HepG2 (cell line): ENCODE measurements around the gene WNK4. TPM values are rescaled to one million over a fixed set of nuclear protein-coding genes. Genes with fewer than 3 reads are reported as not detected.

Source experiments
- ATAC-seq: fragments of 200-7000 bp; cut with Tn5 transposase; 3 replicates; pipeline ENCODE4 v1.9.1; 2020; ENCODE audit warnings: mild to moderate bottlenecking, moderate library complexity
- BruUV-seq: library from RNA; stranded (reverse); fragments of 400-500 nt; replicated peaks from 2 replicates; lab custom pipeline; 2021; lab: Mats Ljungman, UMichigan
- CTCF ChIA-PET: fragments of 300-600 bp; formaldehyde crosslinking; extraction: SDS; loops from one replicate; lab custom pipeline; 2021; ENCODE audit warnings: low total read pairs, inconsistent platforms, low intra/inter-chr PET ratio; lab: Yijun Ruan, JAX
- POLR2A ChIA-PET: fragments of 350-600 bp; sonication (Branson Sonifier 250); formaldehyde crosslinking; loops from one replicate; lab custom pipeline; 2020; ENCODE audit warnings: antibody characterized with exemption, inconsistent platforms; lab: Yijun Ruan, JAX
- DNase-seq: peaks from one replicate; pipeline ENCODE4 v3.0.0-alpha.2; 2015; ENCODE audit warnings: low spot score
- FAIRE-seq: peaks from 3 replicates; lab custom pipeline; 2011; peaks lifted over from hg19 to GRCh38; lab: Jason Lieb, UNC
- H2AFZ ChIP-seq: one replicate; pipeline ENCODE4 v1.6.1; 2011; ENCODE audit warnings: low read length, inconsistent platforms
- H3K27ac ChIP-seq: fragments of 300-600 bp; 3 replicates; pipeline ENCODE4 v1.8.0; 2011; ENCODE audit warnings: mixed run types, mild to moderate bottlenecking, mixed read lengths, low read length, inconsistent platforms; ENCODE audit not compliant: insufficient read depth; ENCODE audit errors: extremely low read length
- H3K27me3 ChIP-seq, 2 experiments: fragments of 200-600 bp in 1 of 2; 2 replicates in 1 of 2; 3 replicates in 1 of 2; pipeline versions ENCODE4 v1.6.0 to v1.8.0; 2011; ENCODE audit warnings: low read length in 2 of 2, mild to moderate bottlenecking in 2 of 2, moderate library complexity in 2 of 2, inconsistent platforms in 1 of 2; ENCODE audit not compliant: insufficient read depth in 2 of 2, control insufficient read depth in 1 of 2
- H3K36me3 ChIP-seq, 2 experiments: fragments of 200-600 bp in 1 of 2; replicated peaks in 1 of 2; 2 replicates in 1 of 2; 3 replicates in 1 of 2; pipeline versions ENCODE4 v1.5.1 to v1.8.0; 2011; ENCODE audit warnings: low read length in 2 of 2, inconsistent platforms in 1 of 2; ENCODE audit not compliant: insufficient read depth in 2 of 2, control insufficient read depth in 1 of 2
- H3K4me1 ChIP-seq: 2 replicates; pipeline ENCODE4 v1.5.1; 2012; ENCODE audit warnings: low read length, inconsistent platforms; ENCODE audit not compliant: insufficient read depth
- H3K4me2 ChIP-seq: 2 replicates; pipeline ENCODE4 v1.6.0; 2011; ENCODE audit warnings: low read depth, low read length, inconsistent platforms
- H3K4me3 ChIP-seq, 3 experiments: fragments of 200-600 bp in 1 of 3; sonication (generic), shearing (Covaris generic) in 1 of 3; replicated peaks in 1 of 3; 2 replicates each; pipeline ENCODE4 v1.5.1; 2011 to 2016; ENCODE audit warnings: low read length in 3 of 3, inconsistent platforms in 2 of 3, low read depth in 2 of 3, mild to moderate bottlenecking in 2 of 3, control low read depth in 1 of 3, mixed read lengths in 1 of 3; ENCODE audit not compliant: insufficient read depth in 1 of 3
- H3K79me2 ChIP-seq: one replicate; pipeline ENCODE4 v1.6.1; 2011; ENCODE audit warnings: low read length, inconsistent platforms; ENCODE audit not compliant: insufficient read depth
- H3K9ac ChIP-seq: 2 replicates; pipeline ENCODE4 v1.6.0; 2011; ENCODE audit warnings: mild to moderate bottlenecking, low read depth, low read length, inconsistent platforms; ENCODE audit not compliant: insufficient read depth
- H3K9me3 ChIP-seq: 2 replicates; pipeline ENCODE4 v1.5.1; 2012; ENCODE audit warnings: mild to moderate bottlenecking, low read length
- H4K20me1 ChIP-seq: 2 replicates; pipeline ENCODE4 v1.6.0; 2011; ENCODE audit warnings: inconsistent platforms, mild to moderate bottlenecking, low read length, moderate library complexity; ENCODE audit not compliant: insufficient read depth
- CC2D1A ChIP-seq: sonication (generic); formaldehyde crosslinking; IDR thresholded peaks from 2 replicates; pipeline ENCODE4 v1.8.1; 2023; ENCODE audit warnings: mild to moderate bottlenecking, missing genetic modification reagents
- DNMT3B ChIP-seq: conservative IDR thresholded peaks from 2 replicates; pipeline ENCODE4 v1.6.1; 2016; ENCODE audit warnings: missing biosample characterization, control low read depth
- FLYWCH1 ChIP-seq: sonication (generic); formaldehyde crosslinking; IDR thresholded peaks from 2 replicates; pipeline ENCODE4 v1.8.1; 2023; ENCODE audit warnings: mild to moderate bottlenecking, missing genetic modification reagents
- GATAD2A ChIP-seq: IDR thresholded peaks from 2 replicates; pipeline ENCODE4 v1.6.1; 2016
- KAT2B ChIP-seq: fragments of 150-350 bp; IDR thresholded peaks from 2 replicates; pipeline ENCODE4 v1.6.1; 2014; ENCODE audit warnings: low read depth, low read length, borderline replicate concordance
- KDM4B ChIP-seq: sonication (generic); formaldehyde crosslinking; IDR thresholded peaks from 2 replicates; pipeline ENCODE4 v1.4.0; 2020; ENCODE audit warnings: missing genetic modification reagents
- KDM5A ChIP-seq: fragments of 200-600 bp; sonication (generic); IDR thresholded peaks from 2 replicates; pipeline ENCODE4 v1.7.0; 2018; ENCODE audit warnings: antibody characterized with exemption, mild to moderate bottlenecking, low read length, borderline replicate concordance
- MAZ ChIP-seq, 2 experiments: sonication (generic) in 1 of 2; formaldehyde crosslinking in 1 of 2; IDR thresholded peaks; 2 replicates each; pipeline versions ENCODE4 v1.5.0 to v1.6.1; 2012 to 2020; ENCODE audit warnings: low read depth in 2 of 2, mild to moderate bottlenecking in 2 of 2, borderline replicate concordance in 1 of 2, improper control_type of control experiment in 1 of 2, low read length in 1 of 2, missing genetic modification reagents in 1 of 2, moderate library complexity in 1 of 2
- NFKB2 ChIP-seq: sonication (generic); formaldehyde crosslinking; IDR thresholded peaks from 2 replicates; pipeline ENCODE4 v1.4.0; 2020; ENCODE audit warnings: missing genetic modification reagents, borderline replicate concordance
- NPAS2 ChIP-seq: sonication (generic); formaldehyde crosslinking; IDR thresholded peaks from 2 replicates; pipeline ENCODE4 v1.8.0; 2022; ENCODE audit warnings: mild to moderate bottlenecking, missing genetic modification reagents, borderline replicate concordance
- SRSF1 ChIP-seq: fragments of 200-400 bp; formaldehyde crosslinking; optimal IDR thresholded peaks from 2 replicates; pipeline ENCODE3; 2017; ENCODE audit warnings: mild to moderate bottlenecking, low read depth, low read length, moderate library complexity
- SSRP1 ChIP-seq: IDR thresholded peaks from 2 replicates; pipeline ENCODE4 v1.6.1; 2016; ENCODE audit warnings: control low read depth
- STAG1 ChIP-seq: sonication (generic); formaldehyde crosslinking; IDR thresholded peaks from 2 replicates; pipeline ENCODE4 v1.4.0; 2020; ENCODE audit warnings: missing genetic modification reagents
- TOPORS ChIP-seq: sonication (generic); formaldehyde crosslinking; IDR thresholded peaks from 2 replicates; pipeline ENCODE4 v1.8.0; 2023; ENCODE audit warnings: mild to moderate bottlenecking, missing genetic modification reagents
- YEATS2 ChIP-seq: sonication (generic); formaldehyde crosslinking; IDR thresholded peaks from 2 replicates; pipeline ENCODE4 v1.4.0; 2020; ENCODE audit warnings: missing genetic modification reagents, borderline replicate concordance
- ZFP36L2 ChIP-seq: sonication (generic); formaldehyde crosslinking; IDR thresholded peaks from 2 replicates; pipeline ENCODE4 v1.4.0; 2020; ENCODE audit warnings: missing genetic modification reagents
- ZNF280B ChIP-seq: sonication (generic); formaldehyde crosslinking; IDR thresholded peaks from 2 replicates; pipeline ENCODE4 v1.5.0; 2020; ENCODE audit warnings: missing genetic modification reagents, mild to moderate bottlenecking, borderline replicate concordance
- ZNF547 ChIP-seq: sonication (generic); formaldehyde crosslinking; IDR thresholded peaks from 2 replicates; pipeline ENCODE4 v1.5.1; 2020; ENCODE audit warnings: mild to moderate bottlenecking, missing genetic modification reagents
- ZSCAN22 ChIP-seq: sonication (generic); formaldehyde crosslinking; IDR thresholded peaks from 2 replicates; pipeline ENCODE4 v1.4.0; 2020; ENCODE audit warnings: mild to moderate bottlenecking, missing genetic modification reagents
- WGBS: methylation state at CpG from one replicate; pipeline ENCODE4 v1.1.6; 2017; ENCODE audit warnings: low lambda C conversion rate; 5-methylcytosine and 5-hydroxymethylcytosine counted together
- in situ Hi-C: cut with HindIII; loops from 2 replicates; pipeline ENCODE4 v1.10.0; 2017; ENCODE audit warnings: low pct_unique_long_range_greater_than_20kb; ENCODE audit not compliant: extremely low pct_ligation_motif_present
- intact Hi-C: fragments of 100-400 bp; cut with micrococcal nuclease; formaldehyde crosslinking; loops from one replicate; pipeline ENCODE4 v1.10.0; 2022; ENCODE audit not compliant: unreplicated experiment
- polyA plus RNA-seq, 8 experiments: library from polyadenylated mRNA; depleted of rRNA in 3 of 8; stranded (reverse) in 7 of 8; unstranded in 1 of 8; fragments of >200 nt; fragmentation: Illumina TruSeq in 4 of 8; extraction: Trizol in 4 of 8; gene quantifications; 2 replicates each; pipeline versions ENCODE4 v1.2.1 to v1.2.3, GENCODE V29; 2011 to 2016; ENCODE audit warnings: low read depth in 4 of 8, missing spikeins in 1 of 8, mixed read lengths in 1 of 8; ENCODE audit not compliant: insufficient read depth in 1 of 8
- total RNA-seq, 5 experiments: library from RNA; depleted of rRNA; stranded (reverse); fragments of >200 nt; fragmentation: Illumina TruSeq; extraction: Trizol; gene quantifications; 2 replicates each; pipeline ENCODE4 v1.2.3, GENCODE V29; 2016; ENCODE audit warnings: low read depth in 1 of 5
- TF ChIP-seq, protein P1 (sequence below): sonication (generic); formaldehyde crosslinking; IDR thresholded peaks from 2 replicates; pipeline ENCODE4 v1.5.1; 2020; ENCODE audit warnings: missing genetic modification reagents, mild to moderate bottlenecking, borderline replicate concordance
- TF ChIP-seq, protein P2 (sequence below): IDR thresholded peaks from 2 replicates; pipeline ENCODE4 v1.6.1; 2016; ENCODE audit warnings: mild to moderate bottlenecking

The WNK4 gene
- total and polyA plus RNA-seq, 2 of the 13 experiments (the other 11 are each of a cell fraction or from before 2014, with no cell fraction given): 2.7 to 13.7 TPM

GRCh38 chr17:42782166-42783061 lies 2.0 kb downstream of the WNK4 start:
- Histone ChIP-seq H3K79me2 (peaks cover 26% of the 10 kb centered on the region), H2AFZ (no peak overlapping the region), H3K27ac (no peak overlapping the region), H3K9ac (peak overlapping the region; percentile 95), H3K27me3 (no peaks in the 10 kb centered on the region; a peak in 1 of 5 replicates), H3K4me2 (peak overlapping the region; percentile 99), H4K20me1 (peaks cover 4% of the 10 kb centered on the region; the same call in 1 of the 2 replicates), H3K36me3 (peaks cover 24 to 35% of the 10 kb centered on the region in 2 experiments; a peak in 4 of 5 replicates), H3K4me1 (peaks cover 44% of the 10 kb centered on the region), H3K9me3 (no peaks in the 10 kb centered on the region), H3K4me3 (peak overlapping the region; percentile 87 to 99 (median 92))
- in situ Hi-C loops: no loop called here
- ATAC-seq (peak; percentile 7), DNase-seq (peak; percentile 52), FAIRE-seq (no peak)
- 69% methylated on average over 28 of the region's 29 CpGs for WGBS
- intact Hi-C loops: no loop called here
- CTCF ChIA-PET: no interaction called here
- BruUV-seq: no TSS peak
- POLR2A ChIA-PET: interaction anchor here (0.9 to 8.4 kb wide), 10 partner anchors 9 to 216 kb away, joined by 3 to 278 read pairs (median 24); partner anchors contain the start of genes BECN1, CNTD1, COA3 and PSME3
- TF ChIP-seq NPAS2 (CRISPR knock-in tag) (no peak), SSRP1 (CRISPR knock-in tag) (no peak), KAT2B (no peak), DNMT3B (CRISPR knock-in tag) (no peak), CC2D1A (CRISPR knock-in tag) (no peak), ZNF547 (CRISPR knock-in tag) (0 out of 2 replicates have a peak, but pooled peaks have one; percentile 46), TOPORS (CRISPR knock-in tag) (no peak), GATAD2A (CRISPR knock-in tag) (no peak), KDM4B (CRISPR knock-in tag) (no peak), MAZ (IDR thresholded peaks at IDR 0.05; ENCODE audit: borderline replicate concordance, low read depth, low read length) (no peak), MAZ (CRISPR knock-in tag; IDR thresholded peaks at IDR 0.05; ENCODE audit: low read depth) (peak; percentile 62; the same call in 1 of the 2 replicates), KDM5A (no peak), ZSCAN22 (CRISPR knock-in tag) (no peak), SRSF1 (peak; percentile 76), ZNF280B (CRISPR knock-in tag) (no peak), NFKB2 (CRISPR knock-in tag) (peak; percentile 38; the same call in 1 of the 2 replicates), FLYWCH1 (CRISPR knock-in tag) (no peak), ZFP36L2 (CRISPR knock-in tag) (no peak), YEATS2 (CRISPR knock-in tag) (no peak), STAG1 (CRISPR knock-in tag) (no peak)
- TF ChIP-seq, protein P1, sequence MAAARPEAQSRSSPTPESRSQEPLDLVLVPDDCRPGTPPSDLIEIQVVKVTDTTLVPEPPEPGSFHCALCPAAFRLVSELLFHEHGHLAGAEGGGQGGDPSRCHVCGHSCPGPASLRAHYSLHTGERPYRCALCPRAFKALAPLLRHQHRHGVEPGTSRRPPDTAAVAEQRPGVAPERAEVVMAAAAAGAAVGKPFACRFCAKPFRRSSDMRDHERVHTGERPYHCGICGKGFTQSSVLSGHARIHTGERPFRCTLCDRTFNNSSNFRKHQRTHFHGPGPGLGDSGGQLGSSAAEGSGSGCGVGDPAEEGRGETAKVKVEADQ (CRISPR knock-in tag): no peak
- TF ChIP-seq, protein P2, sequence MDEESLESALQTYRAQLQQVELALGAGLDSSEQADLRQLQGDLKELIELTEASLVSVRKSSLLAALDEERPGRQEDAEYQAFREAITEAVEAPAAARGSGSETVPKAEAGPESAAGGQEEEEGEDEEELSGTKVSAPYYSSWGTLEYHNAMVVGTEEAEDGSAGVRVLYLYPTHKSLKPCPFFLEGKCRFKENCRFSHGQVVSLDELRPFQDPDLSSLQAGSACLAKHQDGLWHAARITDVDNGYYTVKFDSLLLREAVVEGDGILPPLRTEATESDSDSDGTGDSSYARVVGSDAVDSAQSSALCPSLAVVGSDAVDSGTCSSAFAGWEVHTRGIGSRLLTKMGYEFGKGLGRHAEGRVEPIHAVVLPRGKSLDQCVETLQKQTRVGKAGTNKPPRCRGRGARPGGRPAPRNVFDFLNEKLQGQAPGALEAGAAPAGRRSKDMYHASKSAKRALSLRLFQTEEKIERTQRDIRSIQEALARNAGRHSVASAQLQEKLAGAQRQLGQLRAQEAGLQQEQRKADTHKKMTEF (CRISPR knock-in tag): no peak
